Adrenal gland (tissue), 5 donors: ENCODE results near the gene ETFA.

Source experiments
- CTCF ChIP-seq, 6 experiments: fragments of 450-650 bp in 4 of 6; fragments of 200-600 bp in 2 of 6; sonication (generic) in 1 of 6; IDR thresholded peaks; 1 replicate in 5 of 6; 2 replicates in 1 of 6; pipeline versions ENCODE4 v1.5.1 to v1.8.0; 2016 to 2021; ENCODE audit warnings: antibody characterized with exemption in 6 of 6, mild to moderate bottlenecking in 2 of 6, moderate library complexity in 1 of 6
- POLR2A ChIP-seq, 2 donors: fragments of 450-650 bp; IDR thresholded peaks; one replicate each; pipeline ENCODE4 v1.6.1; 2017; ENCODE audit warnings: antibody characterized with exemption in 2 of 2, mild to moderate bottlenecking in 2 of 2, moderate library complexity in 1 of 2
- donor health status: DM: no; HTN: no; CAD: no.

- TF ChIP-seq CTCF (IDR thresholded peaks at IDR 0.05): peak in 5 of 6 experiments; percentile 5 to 31 (median 27)
- no peak for TF ChIP-seq POLR2A (IDR thresholded peaks at IDR 0.05)
These were observed 25.9 kb downstream of the ETFA start for GRCh38 chr15:76285241-76285825.
